ENCODE measurements around the gene CST3. TPM values are rescaled to one million over a fixed set of nuclear protein-coding genes. Genes with fewer than 3 reads are reported as not detected.
"Not testable (repeated sequence)": the region's sequence is repeated elsewhere in the genome, so short reads cannot be mapped to it uniquely, and the experiment has no call there.

The CST3 gene
- total RNA-seq, 2 experiments from 2014 or later = 21.8 to 24.2 TPM

GRCh38 chr20:23664954-23665353, 27.2 kb upstream of the CST3 start:
- no peaks in the 10 kb centered on the region for H3K27me3 ChIP-seq (ENCODE audit: control insufficient read depth in 1 of 2, insufficient read depth in 2 of 2, low read length in 2 of 2)
- CTCF ChIA-PET = no interaction called here
- Mint-ChIP-seq H3K9me3 (no peaks in the 10 kb centered on the region), H3K4me3 (no peak overlapping the region), H3K4me1 (ENCODE audit: low read depth) (no peaks in the 10 kb centered on the region), H3K27ac (no peak overlapping the region), H3K36me3 (ENCODE audit: low read depth) (no peaks in the 10 kb centered on the region), H3K27me3 (no peaks in the 10 kb centered on the region)
- H3K4me3 ChIP-seq (ENCODE audit: low read length) = no peak overlapping the region
- TF ChIP-seq CTCF (IDR thresholded peaks at IDR 0.05) = no peak
- ATAC-seq (ENCODE audit: poor library complexity) = no peak
- no peaks in the 10 kb centered on the region for H3K4me1 ChIP-seq (ENCODE audit: insufficient read depth, low read length)
- no peak for DNase-seq
- no peaks in the 10 kb centered on the region for H3K36me3 ChIP-seq (ENCODE audit: insufficient read depth, low read length)
- no peak overlapping the region for H3K27ac ChIP-seq (ENCODE audit: low read depth in 1 of 2, low read length in 2 of 2)
- no peaks in the 10 kb centered on the region for H3K9me3 ChIP-seq (ENCODE audit: control insufficient read depth in 1 of 2, insufficient read depth in 1 of 2, low read length in 2 of 2)
- POLR2A ChIA-PET = no interaction called here
- intact Hi-C loops (cut with DNase I, micrococcal nuclease) = no loop called here

- H3K27ac ChIP-seq (ENCODE audit: low read depth in 1 of 2, low read length in 2 of 2); DNase-seq; H3K27me3 ChIP-seq (ENCODE audit: control insufficient read depth in 1 of 2, insufficient read depth in 2 of 2, low read length in 2 of 2); H3K27me3 Mint-ChIP-seq; H3K4me3 Mint-ChIP-seq; H3K9me3 Mint-ChIP-seq; H3K4me1 Mint-ChIP-seq (ENCODE audit: low read depth); H3K4me1 ChIP-seq (ENCODE audit: insufficient read depth, low read length); CTCF ChIA-PET; ATAC-seq (ENCODE audit: poor library complexity); H3K9me3 ChIP-seq (ENCODE audit: control insufficient read depth in 1 of 2, insufficient read depth in 1 of 2, low read length in 2 of 2); POLR2A ChIA-PET; intact Hi-C loops (cut with DNase I, micrococcal nuclease); H3K4me3 ChIP-seq (ENCODE audit: low read length); H3K27ac Mint-ChIP-seq; H3K36me3 ChIP-seq (ENCODE audit: insufficient read depth, low read length); H3K36me3 Mint-ChIP-seq (ENCODE audit: low read depth): not testable (repeated sequence)
These were observed 26.3 kb upstream of the CST3 start for GRCh38 chr20:23664046-23664445.

- H3K4me1 ChIP-seq (ENCODE audit: insufficient read depth, low read length) = no peaks in the 10 kb centered on the region
- H3K4me3 Mint-ChIP-seq = no peak overlapping the region
- ATAC-seq (ENCODE audit: poor library complexity) (no peak), DNase-seq (no peak)
- CTCF ChIA-PET = no interaction called here
- H3K4me1 Mint-ChIP-seq (ENCODE audit: low read depth) = no peaks in the 10 kb centered on the region
- no peak overlapping the region for H3K4me3 ChIP-seq (ENCODE audit: low read length)
- no peak for TF ChIP-seq CTCF (IDR thresholded peaks at IDR 0.05)
- no peaks in the 10 kb centered on the region for H3K9me3 Mint-ChIP-seq
- POLR2A ChIA-PET = no interaction called here
- no peaks in the 10 kb centered on the region for H3K36me3 Mint-ChIP-seq (ENCODE audit: low read depth)
- H3K27ac Mint-ChIP-seq = no peak overlapping the region
- intact Hi-C loops (cut with DNase I, micrococcal nuclease) = no loop called here
- no peaks in the 10 kb centered on the region for H3K9me3 ChIP-seq (ENCODE audit: control insufficient read depth in 1 of 2, insufficient read depth in 1 of 2, low read length in 2 of 2)
- H3K27me3 Mint-ChIP-seq = no peaks in the 10 kb centered on the region
- H3K27ac ChIP-seq (ENCODE audit: low read depth in 1 of 2, low read length in 2 of 2) = no peak overlapping the region
- H3K36me3 ChIP-seq (ENCODE audit: insufficient read depth, low read length) = no peaks in the 10 kb centered on the region
- H3K27me3 ChIP-seq (ENCODE audit: control insufficient read depth in 1 of 2, insufficient read depth in 2 of 2, low read length in 2 of 2) = no peaks in the 10 kb centered on the region
These were observed 25.4 kb upstream of the CST3 start for GRCh38 chr20:23663180-23663579.

- Mint-ChIP-seq H3K9me3 (no peaks in the 10 kb centered on the region), H3K4me1 (ENCODE audit: low read depth) (no peaks in the 10 kb centered on the region), H3K27ac (no peak overlapping the region), H3K27me3 (no peaks in the 10 kb centered on the region), H3K4me3 (no peak overlapping the region), H3K36me3 (ENCODE audit: low read depth) (no peaks in the 10 kb centered on the region)
- ChIA-PET POLR2A (no interaction called here), CTCF (no interaction called here)
- Histone ChIP-seq H3K27me3 (ENCODE audit: control insufficient read depth in 1 of 2, insufficient read depth in 2 of 2, low read length in 2 of 2) (no peaks in the 10 kb centered on the region), H3K9me3 (ENCODE audit: control insufficient read depth in 1 of 2, insufficient read depth in 1 of 2, low read length in 2 of 2) (no peaks in the 10 kb centered on the region), H3K4me1 (ENCODE audit: insufficient read depth, low read length) (no peaks in the 10 kb centered on the region), H3K27ac (ENCODE audit: low read depth in 1 of 2, low read length in 2 of 2) (no peak overlapping the region), H3K36me3 (ENCODE audit: insufficient read depth, low read length) (no peaks in the 10 kb centered on the region), H3K4me3 (ENCODE audit: low read length) (no peak overlapping the region)
- no peak for DNase-seq
- intact Hi-C loops (cut with DNase I, micrococcal nuclease) = no loop called here
- no peak for TF ChIP-seq CTCF (IDR thresholded peaks at IDR 0.05)
- ATAC-seq (ENCODE audit: poor library complexity) = no peak
These were observed 24.6 kb upstream of the CST3 start for GRCh38 chr20:23662276-23662870.
